ENCODE results near the gene KPNA6. TPM values are rescaled to one million over a fixed set of nuclear protein-coding genes. Genes with fewer than 3 reads are reported as not detected.

The KPNA6 gene
- total and polyA plus RNA-seq, 10 of the 15 experiments (the other 5 are each of a cell fraction or from before 2014, with no cell fraction given): 11.1 to 55.6 (median 25.9) TPM

- TF ChIP-seq CTCF (IDR thresholded peaks at IDR 0.05 in 2 of 3, conservative IDR thresholded peaks at IDR 0.05 in 1 of 3; ENCODE audit: control insufficient read depth in 2 of 3, extremely low read depth in 1 of 3, insufficient read depth in 1 of 3, low read depth in 3 of 3, low read length in 3 of 3): peak; percentile 82 to 93 (median 91)
- TF ChIP-seq ATF7 (IDR thresholded peaks at IDR 0.05; ENCODE audit: low read depth): no peak
- no peak for TF ChIP-seq MEF2A (IDR thresholded peaks at IDR 0.05; ENCODE audit: insufficient read depth, low read depth, low read length)
- TF ChIP-seq NR2C2 (IDR thresholded peaks at IDR 0.05; ENCODE audit: borderline replicate concordance, control insufficient read depth, insufficient read length, low read depth): no peak
- TF ChIP-seq KAT2A (conservative IDR thresholded peaks at IDR 0.05; ENCODE audit: control insufficient read depth, low read depth, low read length): no peak
- TF ChIP-seq SMC3 (IDR thresholded peaks at IDR 0.05; ENCODE audit: borderline replicate concordance, low read length): peak; percentile 88
- TF ChIP-seq NBN (IDR thresholded peaks at IDR 0.05): no peak; the same call in 1 of the 2 replicates
- TF ChIP-seq RUNX3 (IDR thresholded peaks at IDR 0.05; ENCODE audit: low read length): no peak
- no peak for TF ChIP-seq ZNF622 (IDR thresholded peaks at IDR 0.05)
- no peak for TF ChIP-seq EP300 (IDR thresholded peaks at IDR 0.05; ENCODE audit: borderline replicate concordance in 1 of 2, control insufficient read depth in 1 of 2, low read depth in 2 of 2, low read length in 2 of 2)
- no peak for TF ChIP-seq JUNB (IDR thresholded peaks at IDR 0.05)
- no peak for TF ChIP-seq ZBTB33 (IDR thresholded peaks at IDR 0.05)
- TF ChIP-seq ASH2L (IDR thresholded peaks at IDR 0.05; ENCODE audit: borderline replicate concordance, low read depth): no peak
- TF ChIP-seq SP1 (IDR thresholded peaks at IDR 0.05; ENCODE audit: low read depth, low read length): no peak
- no peak for TF ChIP-seq WRNIP1 (IDR thresholded peaks at IDR 0.05; ENCODE audit: borderline replicate concordance, low read depth, low read length)
- TF ChIP-seq ZSCAN29 (IDR thresholded peaks at IDR 0.05): no peak
- TF ChIP-seq KDM1A (IDR thresholded peaks at IDR 0.05; ENCODE audit: borderline replicate concordance): no peak
- no peak for TF ChIP-seq BMI1 (IDR thresholded peaks at IDR 0.05; ENCODE audit: borderline replicate concordance)
- TF ChIP-seq KLF5 (IDR thresholded peaks at IDR 0.05; ENCODE audit: partially characterized antibody): no peak
- no peak for TF ChIP-seq MYC (IDR thresholded peaks at IDR 0.05; ENCODE audit: insufficient read depth, insufficient read length, insufficient replicate concordance, low read length, severe bottlenecking)
- TF ChIP-seq ZNF384 (IDR thresholded peaks at IDR 0.05; ENCODE audit: borderline replicate concordance, low read depth, low read length): no peak
Measured at GRCh38 chr1:32215629-32216480, 108.0 kb downstream of the KPNA6 start (continued).
